WTC11 (cell line): ENCODE measurements around the gene SEMA3C. TPM values are rescaled to one million over a fixed set of nuclear protein-coding genes. Genes with fewer than 3 reads are reported as not detected.
A peak's percentile ranks its signal among the peaks of the same experiment; 100 is the strongest.

Experiments used
- ATAC-seq: fragments of 200-7000 bp; cut with Tn5 transposase; 2 replicates; pipeline ENCODE4 v1.10.0; 2021; ENCODE audit warnings: mild to moderate bottlenecking, moderate library complexity
- CTCF ChIA-PET: fragments of 300-600 bp; sonication (Branson Sonifier 250); formaldehyde crosslinking; loops from one replicate; lab custom pipeline; 2021; ENCODE audit warnings: antibody characterized with exemption; lab: Charles Lee
- POLR2A ChIA-PET: fragments of 350-600 bp; sonication (Branson Sonifier 250); formaldehyde crosslinking; loops from one replicate; lab custom pipeline; 2021; ENCODE audit warnings: antibody characterized with exemption; lab: Charles Lee
- DNase-seq: peaks from one replicate; pipeline ENCODE4 v3.0.0; 2021; ENCODE audit warnings: low spot score
- H3K27ac Mint-ChIP-seq: 2 replicates; pipeline ENCODE4 v1.8.0; 2021; ENCODE audit warnings: mixed read lengths
- H3K27me3 Mint-ChIP-seq: 2 replicates; pipeline ENCODE4 v1.8.0; 2021; ENCODE audit warnings: low read depth, mild to moderate bottlenecking, moderate library complexity, mixed read lengths
- H3K36me3 Mint-ChIP-seq: 2 replicates; pipeline ENCODE4 v1.8.0; 2021; ENCODE audit warnings: mixed read lengths
- H3K4me1 Mint-ChIP-seq: 2 replicates; pipeline ENCODE4 v1.8.0; 2022; ENCODE audit warnings: mixed read lengths
- H3K4me3 Mint-ChIP-seq: 2 replicates; pipeline ENCODE4 v1.8.0; 2021; ENCODE audit warnings: mild to moderate bottlenecking, moderate library complexity, mixed read lengths
- H3K9me3 Mint-ChIP-seq: 2 replicates; pipeline ENCODE4 v1.8.0; 2021; ENCODE audit warnings: mixed read lengths
- ELF4 ChIP-seq: sonication (generic); formaldehyde crosslinking; IDR thresholded peaks from 2 replicates; pipeline ENCODE4 v1.8.1; 2022; ENCODE audit warnings: low read depth, mild to moderate bottlenecking, moderate library complexity, missing genetic modification reagents
- ETV6 ChIP-seq: sonication (generic); formaldehyde crosslinking; IDR thresholded peaks from 2 replicates; pipeline ENCODE4 v1.8.1; 2022; ENCODE audit warnings: mild to moderate bottlenecking, missing genetic modification reagents
- FOXJ3 ChIP-seq: sonication (generic); formaldehyde crosslinking; IDR thresholded peaks from 2 replicates; pipeline ENCODE4 v1.9.0; 2021; ENCODE audit warnings: missing genetic modification reagents, mild to moderate bottlenecking, borderline replicate concordance
- FOXP1 ChIP-seq: sonication (generic); formaldehyde crosslinking; IDR thresholded peaks from 2 replicates; pipeline ENCODE4 v1.8.0; 2022; ENCODE audit warnings: missing genetic modification reagents, mild to moderate bottlenecking, moderate library complexity, borderline replicate concordance
- MYBL2 ChIP-seq: sonication (generic); formaldehyde crosslinking; IDR thresholded peaks from 2 replicates; pipeline ENCODE4 v1.8.1; 2023; ENCODE audit warnings: mild to moderate bottlenecking, moderate library complexity, missing genetic modification reagents
- NFE2L1 ChIP-seq: sonication (generic); formaldehyde crosslinking; IDR thresholded peaks from 2 replicates; pipeline ENCODE4 v1.8.1; 2023; ENCODE audit warnings: missing genetic modification reagents
- SMAD3 ChIP-seq: sonication (generic); formaldehyde crosslinking; IDR thresholded peaks from 2 replicates; pipeline ENCODE4 v1.8.0; 2022; ENCODE audit warnings: missing genetic modification reagents, mild to moderate bottlenecking, borderline replicate concordance
- TCF7 ChIP-seq: sonication (generic); formaldehyde crosslinking; IDR thresholded peaks from 2 replicates; pipeline ENCODE4 v1.8.0; 2022; ENCODE audit warnings: mild to moderate bottlenecking, low read depth, missing genetic modification reagents, moderate library complexity
- TEAD4 ChIP-seq: sonication (generic); formaldehyde crosslinking; IDR thresholded peaks from 2 replicates; pipeline ENCODE4 v1.8.0; 2022; ENCODE audit warnings: mild to moderate bottlenecking, missing genetic modification reagents
- TP53 ChIP-seq: sonication (generic); formaldehyde crosslinking; IDR thresholded peaks from 2 replicates; pipeline ENCODE4 v1.8.1; 2023; ENCODE audit warnings: mild to moderate bottlenecking, missing genetic modification reagents
- ZBTB21 ChIP-seq: sonication (generic); formaldehyde crosslinking; IDR thresholded peaks from 2 replicates; pipeline ENCODE4 v1.8.1; 2023; ENCODE audit warnings: mild to moderate bottlenecking, missing genetic modification reagents, borderline replicate concordance
- ZNF121 ChIP-seq: sonication (generic); formaldehyde crosslinking; IDR thresholded peaks from 2 replicates; pipeline ENCODE4 v1.8.0; 2023; ENCODE audit warnings: missing genetic modification reagents
- ZNF138 ChIP-seq: sonication (generic); formaldehyde crosslinking; conservative IDR thresholded peaks from 2 replicates; pipeline ENCODE4 v1.8.1; 2022; ENCODE audit warnings: mild to moderate bottlenecking, moderate library complexity, missing genetic modification reagents
- ZNF219 ChIP-seq: sonication (generic); formaldehyde crosslinking; IDR thresholded peaks from 2 replicates; pipeline ENCODE4 v1.8.0; 2023; ENCODE audit warnings: missing genetic modification reagents, mild to moderate bottlenecking, borderline replicate concordance
- ZNF416 ChIP-seq: fragments of 250-450 bp; sonication (Bioruptor Pico); IDR thresholded peaks from 2 replicates; pipeline ENCODE4 v1.9.0; 2021; ENCODE audit warnings: mild to moderate bottlenecking, inconsistent platforms
- ZNF423 ChIP-seq: fragments of 250-450 bp; sonication (Bioruptor Pico); IDR thresholded peaks from 2 replicates; pipeline ENCODE4 v2.1.2; 2022; ENCODE audit warnings: mild to moderate bottlenecking, moderate library complexity
- ZNF671 ChIP-seq: fragments of 250-450 bp; sonication (Bioruptor Pico); IDR thresholded peaks from 2 replicates; pipeline ENCODE4 v1.8.0; 2021; ENCODE audit warnings: mild to moderate bottlenecking
- total RNA-seq: library from RNA; stranded (reverse); gene quantifications from 3 replicates; pipeline ENCODE4 v1.2.3, GENCODE V29; 2021
- TF ChIP-seq, protein P1 (sequence below): sonication (generic); formaldehyde crosslinking; IDR thresholded peaks from 2 replicates; pipeline ENCODE4 v1.8.0; 2023; ENCODE audit warnings: missing genetic modification reagents
- TF ChIP-seq, protein P2 (sequence below): sonication (generic); formaldehyde crosslinking; IDR thresholded peaks from 2 replicates; pipeline ENCODE4 v1.8.0; 2023; ENCODE audit warnings: mild to moderate bottlenecking, missing genetic modification reagents
- TF ChIP-seq, protein P3 (sequence below): fragments of 250-450 bp; sonication (Bioruptor Pico); IDR thresholded peaks from 2 replicates; pipeline ENCODE4 v1.9.0; 2021; ENCODE audit warnings: moderate library complexity, mild to moderate bottlenecking, inconsistent platforms, borderline replicate concordance
- TF ChIP-seq, protein P4 (sequence below): sonication (generic); formaldehyde crosslinking; IDR thresholded peaks from 2 replicates; pipeline ENCODE4 v1.8.0; 2023; ENCODE audit warnings: missing genetic modification reagents, mild to moderate bottlenecking, borderline replicate concordance
- TF ChIP-seq, protein P5 (sequence below): sonication (generic); formaldehyde crosslinking; IDR thresholded peaks from 2 replicates; pipeline ENCODE4 v1.8.1; 2022; ENCODE audit warnings: low read depth, missing genetic modification reagents, borderline replicate concordance
- TF ChIP-seq, protein P6 (sequence below): sonication (generic); formaldehyde crosslinking; IDR thresholded peaks from 2 replicates; pipeline ENCODE4 v1.8.1; 2022; ENCODE audit warnings: low read depth, mild to moderate bottlenecking, moderate library complexity, missing genetic modification reagents, borderline replicate concordance

The SEMA3C gene
- total RNA-seq, 1 experiment from 2014 or later = 2.1 TPM

DNA sequence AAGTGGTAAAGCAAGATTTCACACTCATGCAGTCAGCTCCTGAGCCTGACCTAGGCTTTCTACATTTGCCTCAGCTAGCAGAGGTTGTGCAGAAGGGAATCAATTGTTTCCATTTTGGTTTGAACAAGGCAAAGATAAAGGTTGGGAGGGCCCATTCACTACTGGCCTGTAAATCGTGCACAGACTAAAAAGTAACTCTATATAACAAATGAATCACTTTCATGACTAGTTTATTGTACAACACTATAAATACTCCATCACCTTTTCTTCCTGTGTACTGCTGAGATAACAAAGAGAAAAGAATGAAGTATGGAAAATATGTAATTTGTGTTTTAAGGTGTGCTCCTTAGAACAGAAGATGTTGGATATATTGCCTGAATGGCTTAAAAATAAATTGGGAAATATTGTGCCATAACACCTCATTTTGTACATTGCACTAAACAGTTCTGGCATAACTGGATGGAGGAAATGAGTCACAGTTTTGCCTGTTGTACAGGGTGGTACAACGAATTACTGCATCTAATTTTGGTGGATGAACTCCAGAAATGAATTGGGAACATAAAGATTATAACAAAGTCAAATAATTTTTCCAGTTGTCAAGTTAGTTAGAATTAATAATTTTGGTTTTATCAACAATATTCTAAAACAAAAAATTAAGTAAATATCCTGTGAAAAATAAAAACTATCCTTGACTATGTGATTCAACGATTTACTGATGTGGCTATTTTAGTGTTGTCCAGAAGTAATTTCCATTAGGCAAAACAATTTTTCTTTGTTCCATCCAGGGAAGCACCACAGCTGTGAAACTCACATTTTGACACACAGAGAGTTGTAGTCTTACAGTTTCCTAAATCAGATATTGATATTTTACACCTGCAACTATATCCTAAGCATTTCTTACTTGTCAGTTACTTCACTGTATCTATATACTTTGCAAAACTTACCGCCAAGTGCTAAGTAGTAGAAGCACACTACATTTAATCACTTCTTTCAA is 18.0 kb downstream of the SEMA3C start:
- H3K36me3 Mint-ChIP-seq = no peaks in the 10 kb centered on the region
- no peaks in the 10 kb centered on the region for H3K27me3 Mint-ChIP-seq
- no peak overlapping the region for H3K4me3 Mint-ChIP-seq
- POLR2A ChIA-PET = no interaction called here
- CTCF ChIA-PET = interaction anchor here (1.2 kb wide), 1 partner anchor 18 kb away, joined by 4 read pairs; the partner anchor contains the start of gene SEMA3C
- no peaks in the 10 kb centered on the region for H3K9me3 Mint-ChIP-seq
- H3K27ac Mint-ChIP-seq = no peak overlapping the region
- no peak for DNase-seq
- peaks cover 9% of the 10 kb centered on the region for H3K4me1 Mint-ChIP-seq
- TF ChIP-seq, protein P1, sequence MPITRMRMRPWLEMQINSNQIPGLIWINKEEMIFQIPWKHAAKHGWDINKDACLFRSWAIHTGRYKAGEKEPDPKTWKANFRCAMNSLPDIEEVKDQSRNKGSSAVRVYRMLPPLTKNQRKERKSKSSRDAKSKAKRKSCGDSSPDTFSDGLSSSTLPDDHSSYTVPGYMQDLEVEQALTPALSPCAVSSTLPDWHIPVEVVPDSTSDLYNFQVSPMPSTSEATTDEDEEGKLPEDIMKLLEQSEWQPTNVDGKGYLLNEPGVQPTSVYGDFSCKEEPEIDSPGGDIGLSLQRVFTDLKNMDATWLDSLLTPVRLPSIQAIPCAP (CRISPR knock-in tag) = no peak
- TF ChIP-seq SMAD3 (CRISPR knock-in tag) (no peak), ZNF121 (CRISPR knock-in tag) (no peak), ZNF671 (no peak), TEAD4 (no peak), FOXJ3 (CRISPR knock-in tag) (no peak)
- TF ChIP-seq, protein P2, sequence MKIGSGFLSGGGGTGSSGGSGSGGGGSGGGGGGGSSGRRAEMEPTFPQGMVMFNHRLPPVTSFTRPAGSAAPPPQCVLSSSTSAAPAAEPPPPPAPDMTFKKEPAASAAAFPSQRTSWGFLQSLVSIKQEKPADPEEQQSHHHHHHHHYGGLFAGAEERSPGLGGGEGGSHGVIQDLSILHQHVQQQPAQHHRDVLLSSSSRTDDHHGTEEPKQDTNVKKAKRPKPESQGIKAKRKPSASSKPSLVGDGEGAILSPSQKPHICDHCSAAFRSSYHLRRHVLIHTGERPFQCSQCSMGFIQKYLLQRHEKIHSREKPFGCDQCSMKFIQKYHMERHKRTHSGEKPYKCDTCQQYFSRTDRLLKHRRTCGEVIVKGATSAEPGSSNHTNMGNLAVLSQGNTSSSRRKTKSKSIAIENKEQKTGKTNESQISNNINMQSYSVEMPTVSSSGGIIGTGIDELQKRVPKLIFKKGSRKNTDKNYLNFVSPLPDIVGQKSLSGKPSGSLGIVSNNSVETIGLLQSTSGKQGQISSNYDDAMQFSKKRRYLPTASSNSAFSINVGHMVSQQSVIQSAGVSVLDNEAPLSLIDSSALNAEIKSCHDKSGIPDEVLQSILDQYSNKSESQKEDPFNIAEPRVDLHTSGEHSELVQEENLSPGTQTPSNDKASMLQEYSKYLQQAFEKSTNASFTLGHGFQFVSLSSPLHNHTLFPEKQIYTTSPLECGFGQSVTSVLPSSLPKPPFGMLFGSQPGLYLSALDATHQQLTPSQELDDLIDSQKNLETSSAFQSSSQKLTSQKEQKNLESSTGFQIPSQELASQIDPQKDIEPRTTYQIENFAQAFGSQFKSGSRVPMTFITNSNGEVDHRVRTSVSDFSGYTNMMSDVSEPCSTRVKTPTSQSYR (CRISPR knock-in tag) = no peak
- TF ChIP-seq, protein P3, sequence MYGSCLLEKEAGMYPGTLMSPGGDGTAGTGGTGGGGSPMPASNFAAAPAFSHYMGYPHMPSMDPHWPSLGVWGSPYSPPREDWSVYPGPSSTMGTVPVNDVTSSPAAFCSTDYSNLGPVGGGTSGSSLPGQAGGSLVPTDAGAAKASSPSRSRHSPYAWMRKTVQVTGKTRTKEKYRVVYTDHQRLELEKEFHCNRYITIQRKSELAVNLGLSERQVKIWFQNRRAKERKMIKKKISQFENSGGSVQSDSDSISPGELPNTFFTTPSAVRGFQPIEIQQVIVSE = no peak
- TF ChIP-seq, protein P4, sequence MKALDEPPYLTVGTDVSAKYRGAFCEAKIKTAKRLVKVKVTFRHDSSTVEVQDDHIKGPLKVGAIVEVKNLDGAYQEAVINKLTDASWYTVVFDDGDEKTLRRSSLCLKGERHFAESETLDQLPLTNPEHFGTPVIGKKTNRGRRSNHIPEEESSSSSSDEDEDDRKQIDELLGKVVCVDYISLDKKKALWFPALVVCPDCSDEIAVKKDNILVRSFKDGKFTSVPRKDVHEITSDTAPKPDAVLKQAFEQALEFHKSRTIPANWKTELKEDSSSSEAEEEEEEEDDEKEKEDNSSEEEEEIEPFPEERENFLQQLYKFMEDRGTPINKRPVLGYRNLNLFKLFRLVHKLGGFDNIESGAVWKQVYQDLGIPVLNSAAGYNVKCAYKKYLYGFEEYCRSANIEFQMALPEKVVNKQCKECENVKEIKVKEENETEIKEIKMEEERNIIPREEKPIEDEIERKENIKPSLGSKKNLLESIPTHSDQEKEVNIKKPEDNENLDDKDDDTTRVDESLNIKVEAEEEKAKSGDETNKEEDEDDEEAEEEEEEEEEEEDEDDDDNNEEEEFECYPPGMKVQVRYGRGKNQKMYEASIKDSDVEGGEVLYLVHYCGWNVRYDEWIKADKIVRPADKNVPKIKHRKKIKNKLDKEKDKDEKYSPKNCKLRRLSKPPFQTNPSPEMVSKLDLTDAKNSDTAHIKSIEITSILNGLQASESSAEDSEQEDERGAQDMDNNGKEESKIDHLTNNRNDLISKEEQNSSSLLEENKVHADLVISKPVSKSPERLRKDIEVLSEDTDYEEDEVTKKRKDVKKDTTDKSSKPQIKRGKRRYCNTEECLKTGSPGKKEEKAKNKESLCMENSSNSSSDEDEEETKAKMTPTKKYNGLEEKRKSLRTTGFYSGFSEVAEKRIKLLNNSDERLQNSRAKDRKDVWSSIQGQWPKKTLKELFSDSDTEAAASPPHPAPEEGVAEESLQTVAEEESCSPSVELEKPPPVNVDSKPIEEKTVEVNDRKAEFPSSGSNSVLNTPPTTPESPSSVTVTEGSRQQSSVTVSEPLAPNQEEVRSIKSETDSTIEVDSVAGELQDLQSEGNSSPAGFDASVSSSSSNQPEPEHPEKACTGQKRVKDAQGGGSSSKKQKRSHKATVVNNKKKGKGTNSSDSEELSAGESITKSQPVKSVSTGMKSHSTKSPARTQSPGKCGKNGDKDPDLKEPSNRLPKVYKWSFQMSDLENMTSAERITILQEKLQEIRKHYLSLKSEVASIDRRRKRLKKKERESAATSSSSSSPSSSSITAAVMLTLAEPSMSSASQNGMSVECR = no peak
- no peak for ATAC-seq

DNA sequence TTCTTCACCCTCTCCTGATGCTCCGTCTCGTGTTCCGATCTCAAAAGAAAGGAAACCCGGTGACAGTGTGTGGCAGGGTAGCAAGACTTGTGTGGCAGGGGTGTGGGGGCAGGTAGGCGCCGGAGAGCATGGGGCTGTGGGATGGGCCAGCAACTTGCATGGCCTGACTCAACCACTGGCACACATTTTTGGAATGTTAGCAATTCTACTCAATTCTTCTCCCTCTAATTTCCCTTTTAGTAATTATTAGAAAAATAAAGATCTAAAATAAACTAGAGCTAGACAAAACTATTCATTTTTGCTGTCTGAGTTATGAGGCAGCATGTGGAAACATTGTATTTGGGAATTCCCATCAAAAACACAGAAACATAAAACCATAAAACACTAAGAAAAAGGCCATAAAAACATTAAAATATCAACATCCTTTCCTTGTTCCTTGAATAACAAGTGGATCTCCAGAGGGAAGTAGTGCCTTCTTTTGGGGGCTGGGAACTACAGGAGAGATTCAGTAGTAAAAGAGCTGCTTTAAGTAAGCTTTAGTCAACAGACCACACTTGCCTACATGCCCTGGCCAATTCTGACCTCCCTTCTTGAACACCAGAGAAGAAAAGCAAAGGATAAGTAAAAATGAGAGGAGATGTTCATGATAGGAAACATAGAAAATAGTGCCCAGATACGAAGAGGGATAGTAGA is 21.8 kb downstream of the SEMA3C start:
- H3K36me3 Mint-ChIP-seq = no peaks in the 10 kb centered on the region
- H3K4me1 Mint-ChIP-seq = peaks cover 6% of the 10 kb centered on the region
- DNase-seq = no peak
- H3K27ac Mint-ChIP-seq = peak overlapping the region; percentile 27
- H3K4me3 Mint-ChIP-seq = no peak overlapping the region
- POLR2A ChIA-PET = no interaction called here
- CTCF ChIA-PET = interaction anchor here (0.5 kb wide), 2 partner anchors 23 to 40 kb away, joined by 3 read pairs; no protein-coding TSS in a partner anchor
- H3K27me3 Mint-ChIP-seq = no peaks in the 10 kb centered on the region
- no peak for ATAC-seq
- H3K9me3 Mint-ChIP-seq = no peaks in the 10 kb centered on the region
- TF ChIP-seq ZNF138 (CRISPR knock-in tag) (no peak), ZNF219 (CRISPR knock-in tag) (no peak), FOXP1 (CRISPR knock-in tag) (no peak), ZBTB21 (no peak), ZNF416 (CRISPR knock-in tag) (no peak), NFE2L1 (CRISPR knock-in tag) (no peak), ELF4 (CRISPR knock-in tag) (no peak), TP53 (no peak), TCF7 (CRISPR knock-in tag) (no peak), ETV6 (no peak), MYBL2 (CRISPR knock-in tag) (no peak), ZNF423 (CRISPR knock-in tag) (no peak)
- TF ChIP-seq, protein P5, sequence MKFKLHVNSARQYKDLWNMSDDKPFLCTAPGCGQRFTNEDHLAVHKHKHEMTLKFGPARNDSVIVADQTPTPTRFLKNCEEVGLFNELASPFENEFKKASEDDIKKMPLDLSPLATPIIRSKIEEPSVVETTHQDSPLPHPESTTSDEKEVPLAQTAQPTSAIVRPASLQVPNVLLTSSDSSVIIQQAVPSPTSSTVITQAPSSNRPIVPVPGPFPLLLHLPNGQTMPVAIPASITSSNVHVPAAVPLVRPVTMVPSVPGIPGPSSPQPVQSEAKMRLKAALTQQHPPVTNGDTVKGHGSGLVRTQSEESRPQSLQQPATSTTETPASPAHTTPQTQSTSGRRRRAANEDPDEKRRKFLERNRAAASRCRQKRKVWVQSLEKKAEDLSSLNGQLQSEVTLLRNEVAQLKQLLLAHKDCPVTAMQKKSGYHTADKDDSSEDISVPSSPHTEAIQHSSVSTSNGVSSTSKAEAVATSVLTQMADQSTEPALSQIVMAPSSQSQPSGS (CRISPR knock-in tag) = no peak
- TF ChIP-seq, protein P6, sequence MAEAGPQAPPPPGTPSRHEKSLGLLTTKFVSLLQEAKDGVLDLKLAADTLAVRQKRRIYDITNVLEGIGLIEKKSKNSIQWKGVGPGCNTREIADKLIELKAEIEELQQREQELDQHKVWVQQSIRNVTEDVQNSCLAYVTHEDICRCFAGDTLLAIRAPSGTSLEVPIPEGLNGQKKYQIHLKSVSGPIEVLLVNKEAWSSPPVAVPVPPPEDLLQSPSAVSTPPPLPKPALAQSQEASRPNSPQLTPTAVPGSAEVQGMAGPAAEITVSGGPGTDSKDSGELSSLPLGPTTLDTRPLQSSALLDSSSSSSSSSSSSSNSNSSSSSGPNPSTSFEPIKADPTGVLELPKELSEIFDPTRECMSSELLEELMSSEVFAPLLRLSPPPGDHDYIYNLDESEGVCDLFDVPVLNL (CRISPR knock-in tag) = no peak
